Left ventricle myocardium inferior (tissue), 1 donor: Measurements from ENCODE around the gene HSD17B1. TPM values are rescaled to one million over a fixed set of nuclear protein-coding genes. Genes with fewer than 3 reads are reported as not detected.

ENCODE experiments used
- DNase-seq: peaks from one replicate; pipeline ENCODE4 v3.0.0-alpha.2; 2020
- H3K27ac ChIP-seq: fragments of 200-600 bp; replicated peaks from 2 replicates; pipeline ENCODE4 v1.8.0; 2021
- H3K27me3 ChIP-seq: fragments of 200-600 bp; 2 replicates; pipeline ENCODE4 v1.8.0; 2021; ENCODE audit warnings: low read depth
- H3K36me3 ChIP-seq: fragments of 200-600 bp; 2 replicates; pipeline ENCODE4 v1.8.0; 2021
- H3K4me1 ChIP-seq: fragments of 200-600 bp; 2 replicates; pipeline ENCODE4 v1.8.0; 2021
- H3K4me3 ChIP-seq: fragments of 200-600 bp; 2 replicates; pipeline ENCODE4 v1.8.0; 2021; ENCODE audit warnings: mild to moderate bottlenecking, moderate library complexity
- H3K9me3 ChIP-seq: fragments of 200-600 bp; replicated peaks from 2 replicates; pipeline ENCODE4 v1.8.0; 2021
- intact Hi-C: fragments of 100-400 bp; cut with micrococcal nuclease; formaldehyde crosslinking; loops from one replicate; pipeline ENCODE4 v1.11.0; 2022
- microRNA-seq: library from miRNA; unstranded; fragments of <30 nt; microRNA quantifications from one replicate; pipeline ENCODE4 v1.2.0, GENCODE V29; 2020
- total RNA-seq: library from RNA; stranded (reverse); fragmentation: NEBNext Ultra II Directional; extraction: Animal tissue kit (Norgen Biotek cat#: 25700); gene quantifications from one replicate; pipeline ENCODE4 v1.2.1, GENCODE V29; 2021
- TF ChIP-seq, protein P1 (sequence below): fragments of 200-600 bp; IDR thresholded peaks from 2 replicates; pipeline ENCODE4 v1.8.0; 2021; ENCODE audit warnings: antibody characterized with exemption, mild to moderate bottlenecking, borderline replicate concordance
- donor health status: DM: no; HTN: yes; CAD: no; lungs with severe emphysema.

Gene HSD17B1
- total RNA-seq, 1 donor from 2014 or later: 0.99 TPM

DNA sequence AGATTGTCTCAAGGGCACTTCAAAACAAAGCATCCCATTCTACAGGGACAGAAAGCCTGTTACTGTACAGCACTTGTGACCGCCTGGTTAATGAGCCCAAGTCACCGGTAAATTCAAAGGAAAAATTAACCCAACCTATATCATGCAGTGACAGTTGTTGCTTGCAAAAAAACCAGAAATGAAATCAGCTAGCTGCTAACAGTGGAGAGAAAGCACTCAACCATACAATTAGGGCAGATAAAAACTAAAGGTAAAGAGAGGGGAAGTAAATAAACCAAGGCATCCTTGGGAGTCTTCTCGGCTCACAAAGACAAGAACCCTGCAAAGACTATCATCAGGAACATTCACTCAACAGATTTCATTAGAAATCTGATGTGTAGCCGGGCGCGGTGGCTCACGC lies 50.6 kb downstream of the HSD17B1 start:
- H3K9me3 ChIP-seq: no peaks in the 10 kb centered on the region
- TF ChIP-seq, protein P1, sequence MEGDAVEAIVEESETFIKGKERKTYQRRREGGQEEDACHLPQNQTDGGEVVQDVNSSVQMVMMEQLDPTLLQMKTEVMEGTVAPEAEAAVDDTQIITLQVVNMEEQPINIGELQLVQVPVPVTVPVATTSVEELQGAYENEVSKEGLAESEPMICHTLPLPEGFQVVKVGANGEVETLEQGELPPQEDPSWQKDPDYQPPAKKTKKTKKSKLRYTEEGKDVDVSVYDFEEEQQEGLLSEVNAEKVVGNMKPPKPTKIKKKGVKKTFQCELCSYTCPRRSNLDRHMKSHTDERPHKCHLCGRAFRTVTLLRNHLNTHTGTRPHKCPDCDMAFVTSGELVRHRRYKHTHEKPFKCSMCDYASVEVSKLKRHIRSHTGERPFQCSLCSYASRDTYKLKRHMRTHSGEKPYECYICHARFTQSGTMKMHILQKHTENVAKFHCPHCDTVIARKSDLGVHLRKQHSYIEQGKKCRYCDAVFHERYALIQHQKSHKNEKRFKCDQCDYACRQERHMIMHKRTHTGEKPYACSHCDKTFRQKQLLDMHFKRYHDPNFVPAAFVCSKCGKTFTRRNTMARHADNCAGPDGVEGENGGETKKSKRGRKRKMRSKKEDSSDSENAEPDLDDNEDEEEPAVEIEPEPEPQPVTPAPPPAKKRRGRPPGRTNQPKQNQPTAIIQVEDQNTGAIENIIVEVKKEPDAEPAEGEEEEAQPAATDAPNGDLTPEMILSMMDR: no peak
- H3K27ac ChIP-seq: no peak overlapping the region
- DNase-seq: no peak
- H3K4me1 ChIP-seq: peaks cover 68% of the 10 kb centered on the region
- no peaks in the 10 kb centered on the region for H3K36me3 ChIP-seq
- H3K27me3 ChIP-seq: no peaks in the 10 kb centered on the region
- intact Hi-C loops: no loop called here
- H3K4me3 ChIP-seq: no peak overlapping the region

Small RNA genes lying within 50 kb of the gene (microRNA-seq; reads per million reads assigned to microRNA genes)
- 2.2 reads per million for gene MIR5010

Other genes starting within 250 kb of the HSD17B1 start
- gene STAT3, start 164.5 kb upstream of the HSD17B1 start, total RNA-seq: 116 TPM
- 205 TPM for gene CAVIN1, start 129.7 kb upstream of the HSD17B1 start, total RNA-seq
- gene ATP6V0A1, start 94.0 kb upstream of the HSD17B1 start, total RNA-seq: 25.6 TPM
- gene NAGLU, start 16.7 kb upstream of the HSD17B1 start, total RNA-seq: 7.7 TPM
- 48.8 TPM for gene COASY, start 9.2 kb downstream of the HSD17B1 start, total RNA-seq
- 79.7 TPM for gene MLX, start 14.2 kb downstream of the HSD17B1 start, total RNA-seq
- 2.5 TPM for gene PSMC3IP, start 24.8 kb downstream of the HSD17B1 start, total RNA-seq
- 17.6 TPM for gene RETREG3, start 56.5 kb downstream of the HSD17B1 start, total RNA-seq
- 48.0 TPM for gene TUBG1, start 56.8 kb downstream of the HSD17B1 start, total RNA-seq
- gene TUBG2, start 106.4 kb downstream of the HSD17B1 start, total RNA-seq: 15.6 TPM
- 21.5 TPM for gene PLEKHH3, start 124.1 kb downstream of the HSD17B1 start, total RNA-seq
- 0.88 TPM for gene CCR10, start 128.9 kb downstream of the HSD17B1 start, total RNA-seq
- gene CNTNAP1, start 129.6 kb downstream of the HSD17B1 start, total RNA-seq: 4.2 TPM
- 43.3 TPM for gene EZH1, start 192.1 kb downstream of the HSD17B1 start, total RNA-seq
- 37.7 TPM for gene RAMP2, start 208.3 kb downstream of the HSD17B1 start, total RNA-seq
- 37.5 TPM for gene VPS25, start 220.5 kb downstream of the HSD17B1 start, total RNA-seq
- not detected for gene WNK4, start 227.7 kb downstream of the HSD17B1 start, total RNA-seq
- gene COA3, start 245.8 kb downstream of the HSD17B1 start, total RNA-seq: 71.0 TPM
- not detected for gene CNTD1, start 245.9 kb downstream of the HSD17B1 start, total RNA-seq